Neural cell (in vitro differentiated cells): ENCODE results near the gene ASCL1.

ENCODE experiments used
- EP300 ChIP-seq: fragments of 450-650 bp; conservative IDR thresholded peaks from 2 replicates; pipeline ENCODE4 v1.6.1; 2014; ENCODE audit warnings: antibody characterized with exemption, mild to moderate bottlenecking, moderate library complexity; ENCODE audit not compliant: poor library complexity, severe bottlenecking
- EZH2 ChIP-seq: fragments of 200-600, 300-800 bp; shearing (Covaris generic), sonication (generic); IDR thresholded peaks from 2 replicates; pipeline ENCODE4 v1.6.1; 2014; ENCODE audit warnings: antibody characterized with exemption, low read length, borderline replicate concordance, mild to moderate bottlenecking; ENCODE audit not compliant: insufficient read depth, poor library complexity, severe bottlenecking
- POLR2AphosphoS5 ChIP-seq: IDR thresholded peaks from 2 replicates; pipeline ENCODE4 v1.6.1; 2012
- RAD21 ChIP-seq: fragments of 450-650 bp; conservative IDR thresholded peaks from 2 replicates; pipeline ENCODE4 v1.6.1; 2014; ENCODE audit warnings: antibody characterized with exemption, mild to moderate bottlenecking, moderate library complexity
- SMC3 ChIP-seq: fragments of 450-650 bp; conservative IDR thresholded peaks from 2 replicates; pipeline ENCODE4 v1.6.1; 2014; ENCODE audit warnings: antibody characterized with exemption, mild to moderate bottlenecking, moderate library complexity; ENCODE audit not compliant: poor library complexity
- TF ChIP-seq, protein P1 (sequence below): fragments of 450-650 bp; IDR thresholded peaks from 2 replicates; pipeline ENCODE4 v1.5.1; 2014; ENCODE audit warnings: antibody characterized with exemption, mild to moderate bottlenecking, moderate library complexity; ENCODE audit not compliant: poor library complexity, severe bottlenecking

DNA sequence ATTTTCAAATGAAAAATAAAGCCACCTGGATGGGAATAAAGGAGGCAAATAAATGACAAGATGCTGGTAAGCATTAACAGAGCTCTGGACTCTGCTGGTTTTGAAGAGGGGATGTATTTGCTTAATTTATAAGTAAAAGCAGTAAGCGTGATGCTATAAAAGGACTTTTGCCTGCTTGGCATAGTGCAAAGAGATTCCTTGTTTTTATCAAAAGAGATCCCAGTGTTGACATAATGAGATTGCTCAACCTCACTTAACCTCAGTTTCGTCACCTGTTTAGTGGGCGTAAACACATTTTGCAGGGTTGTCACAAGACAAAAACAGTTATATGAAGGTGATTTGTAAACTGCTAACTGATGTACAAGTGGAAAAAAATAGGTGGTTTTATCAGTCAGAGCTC lies 13.8 kb downstream of the ASCL1 start:
- TF ChIP-seq RAD21: no peak
- no peak for TF ChIP-seq EZH2
- TF ChIP-seq POLR2AphosphoS5: no peak
- TF ChIP-seq, protein P1, sequence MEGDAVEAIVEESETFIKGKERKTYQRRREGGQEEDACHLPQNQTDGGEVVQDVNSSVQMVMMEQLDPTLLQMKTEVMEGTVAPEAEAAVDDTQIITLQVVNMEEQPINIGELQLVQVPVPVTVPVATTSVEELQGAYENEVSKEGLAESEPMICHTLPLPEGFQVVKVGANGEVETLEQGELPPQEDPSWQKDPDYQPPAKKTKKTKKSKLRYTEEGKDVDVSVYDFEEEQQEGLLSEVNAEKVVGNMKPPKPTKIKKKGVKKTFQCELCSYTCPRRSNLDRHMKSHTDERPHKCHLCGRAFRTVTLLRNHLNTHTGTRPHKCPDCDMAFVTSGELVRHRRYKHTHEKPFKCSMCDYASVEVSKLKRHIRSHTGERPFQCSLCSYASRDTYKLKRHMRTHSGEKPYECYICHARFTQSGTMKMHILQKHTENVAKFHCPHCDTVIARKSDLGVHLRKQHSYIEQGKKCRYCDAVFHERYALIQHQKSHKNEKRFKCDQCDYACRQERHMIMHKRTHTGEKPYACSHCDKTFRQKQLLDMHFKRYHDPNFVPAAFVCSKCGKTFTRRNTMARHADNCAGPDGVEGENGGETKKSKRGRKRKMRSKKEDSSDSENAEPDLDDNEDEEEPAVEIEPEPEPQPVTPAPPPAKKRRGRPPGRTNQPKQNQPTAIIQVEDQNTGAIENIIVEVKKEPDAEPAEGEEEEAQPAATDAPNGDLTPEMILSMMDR: no peak
- no peak for TF ChIP-seq SMC3
- TF ChIP-seq EP300: no peak
